Endothelial cell of umbilical vein (primary cell): ENCODE data around the gene AAR2. TPM values are rescaled to one million over a fixed set of nuclear protein-coding genes. Genes with fewer than 3 reads are reported as not detected.

Experiments used
- BruUV-seq: library from RNA; stranded (reverse); fragments of 400-500 nt; replicated peaks from 2 replicates; lab custom pipeline; 2021; lab: Mats Ljungman, UMichigan
- CTCF ChIA-PET: fragments of 300-600, 350-600 bp; sonication (Branson Sonifier 250); formaldehyde crosslinking; loops from one replicate; lab custom pipeline; 2021; ENCODE audit warnings: antibody characterized with exemption, inconsistent platforms; lab: Charles Lee
- POLR2A ChIA-PET: fragments of 300-600, 350-600 bp; sonication (Branson Sonifier 250); formaldehyde crosslinking; loops from one replicate; lab custom pipeline; 2021; ENCODE audit warnings: antibody characterized with exemption, inconsistent platforms; lab: Charles Lee
- DNase-seq: peaks from one replicate; pipeline ENCODE4 v3.0.0-alpha.2; 2011; ENCODE audit warnings: low read depth, low spot score
- FAIRE-seq: peaks from 2 replicates; lab custom pipeline; 2011; peaks lifted over from hg19 to GRCh38; lab: Jason Lieb, UNC
- H2AFZ ChIP-seq: 2 replicates; pipeline ENCODE4 v1.6.0; 2012; ENCODE audit warnings: low read depth, low read length, control low read depth, inconsistent platforms
- H3K27ac ChIP-seq: 2 replicates; pipeline ENCODE4 v1.5.1; 2011; ENCODE audit warnings: low read depth, mild to moderate bottlenecking, control low read depth, low read length, moderate library complexity; ENCODE audit not compliant: insufficient read depth
- H3K27me3 ChIP-seq, 2 experiments: 2 replicates each; pipeline versions ENCODE4 v1.6.0 to v1.6.1; 2011; ENCODE audit warnings: low read length in 2 of 2, mixed read lengths in 1 of 2; ENCODE audit not compliant: control insufficient read depth in 2 of 2, insufficient read depth in 2 of 2
- H3K36me3 ChIP-seq, 2 experiments: 2 replicates in 1 of 2; 3 replicates in 1 of 2; pipeline ENCODE4 v1.5.1; 2011; ENCODE audit warnings: low read length in 2 of 2, mild to moderate bottlenecking in 1 of 2, moderate library complexity in 1 of 2; ENCODE audit not compliant: control insufficient read depth in 2 of 2, insufficient read depth in 2 of 2; ENCODE audit errors: extremely low read depth in 1 of 2
- H3K4me1 ChIP-seq: 3 replicates; pipeline ENCODE4 v1.5.1; 2011; ENCODE audit warnings: mild to moderate bottlenecking, low read length; ENCODE audit not compliant: control insufficient read depth, insufficient read depth; ENCODE audit errors: extremely low read depth
- H3K4me2 ChIP-seq: 2 replicates; pipeline ENCODE4 v1.6.1; 2011; ENCODE audit warnings: low read length, control low read depth, mixed read lengths; ENCODE audit not compliant: insufficient read depth
- H3K4me3 ChIP-seq, 3 experiments: fragments of 200-600 bp in 1 of 3; sonication (generic), shearing (Covaris generic) in 1 of 3; replicated peaks in 1 of 3; 2 replicates each; pipeline ENCODE4 v1.5.1; 2011 to 2016; ENCODE audit warnings: control low read depth in 3 of 3, low read length in 3 of 3, mild to moderate bottlenecking in 2 of 3, inconsistent platforms in 1 of 3, low read depth in 1 of 3, moderate library complexity in 1 of 3; ENCODE audit not compliant: insufficient read depth in 1 of 3
- H3K79me2 ChIP-seq: 2 replicates; pipeline ENCODE4 v1.6.0; 2012; ENCODE audit warnings: low read length, inconsistent platforms; ENCODE audit not compliant: control insufficient read depth, insufficient read depth
- H3K9ac ChIP-seq: replicated peaks from 2 replicates; pipeline ENCODE3; 2011; ENCODE audit warnings: low read length, control low read depth; ENCODE audit not compliant: insufficient read depth; ENCODE audit errors: extremely low read depth
- H3K9me1 ChIP-seq: replicated peaks from 3 replicates; pipeline ENCODE4 v1.6.0; 2011; ENCODE audit warnings: mild to moderate bottlenecking, low read length; ENCODE audit not compliant: control insufficient read depth, insufficient read depth; ENCODE audit errors: extremely low read depth
- H3K9me3 ChIP-seq: replicated peaks from 2 replicates; pipeline ENCODE4 v1.5.1; 2012; ENCODE audit warnings: low read length, inconsistent platforms; ENCODE audit not compliant: control insufficient read depth, insufficient read depth
- H4K20me1 ChIP-seq: replicated peaks from 2 replicates; pipeline ENCODE3; 2011; ENCODE audit warnings: mild to moderate bottlenecking, low read length; ENCODE audit not compliant: control insufficient read depth, insufficient read depth; ENCODE audit errors: extremely low read depth
- EZH2 ChIP-seq: IDR thresholded peaks from 2 replicates; pipeline ENCODE4 v1.6.1; 2012; ENCODE audit warnings: borderline replicate concordance, low read depth, mild to moderate bottlenecking, moderate library complexity, low read length, inconsistent platforms; ENCODE audit not compliant: severe bottlenecking
- FOS ChIP-seq: IDR thresholded peaks from 2 replicates; pipeline ENCODE4 v1.6.1; 2011; ENCODE audit warnings: mild to moderate bottlenecking, low read length, moderate library complexity, borderline replicate concordance; ENCODE audit not compliant: insufficient read depth
- GATA2 ChIP-seq: IDR thresholded peaks from 2 replicates; pipeline ENCODE4 v1.7.0; 2011; ENCODE audit warnings: low read depth, mild to moderate bottlenecking, moderate library complexity, mixed read lengths, low read length; ENCODE audit not compliant: insufficient read length, insufficient read depth
- JUN ChIP-seq: IDR thresholded peaks from 2 replicates; pipeline ENCODE4 v1.6.1; 2011; ENCODE audit warnings: borderline replicate concordance, low read depth; ENCODE audit not compliant: insufficient read length, insufficient read depth
- MYC ChIP-seq: IDR thresholded peaks from one replicate; pipeline ENCODE4 v1.6.1; 2011; ENCODE audit warnings: mild to moderate bottlenecking, low read depth, low read length
- POLR2A ChIP-seq: IDR thresholded peaks from 2 replicates; pipeline ENCODE4 v1.6.1; 2012; ENCODE audit warnings: low read depth, mild to moderate bottlenecking, control low read depth, low read length
- POLR2AphosphoS5 ChIP-seq: IDR thresholded peaks from 2 replicates; pipeline ENCODE4 v1.6.1; 2012; ENCODE audit warnings: low read depth, mild to moderate bottlenecking, control low read depth, low read length, moderate library complexity; ENCODE audit not compliant: insufficient read depth
- dilution Hi-C: fragments of 300-500 bp; cut with MboI; formaldehyde crosslinking; loops from one replicate; pipeline ENCODE4 v1.15.0; 2019; ENCODE audit warnings: low sequenced_read_pairs; ENCODE audit not compliant: extremely low pct_ligation_motif_present
- intact Hi-C: fragments of 100-400 bp; cut with micrococcal nuclease; formaldehyde crosslinking; loops from one replicate; pipeline ENCODE4 v1.10.0; 2022
- polyA plus RNA-seq, 4 experiments: library from polyadenylated mRNA; depleted of rRNA in 3 of 4; stranded (reverse) in 3 of 4; unstranded in 1 of 4; fragments of >200 nt; gene quantifications; 2 replicates each; pipeline versions ENCODE4 v1.2.1 to v1.2.3, GENCODE V29; 2011 to 2012; ENCODE audit warnings: missing spikeins in 1 of 4
- total RNA-seq: library from RNA; stranded (reverse); gene quantifications from 2 replicates; pipeline ENCODE4 v1.2.3, GENCODE V29; 2021
- TF ChIP-seq, protein P1 (sequence below): IDR thresholded peaks from 2 replicates; pipeline ENCODE4 v1.6.1; 2011; ENCODE audit not compliant: insufficient read depth, insufficient read length
- TF ChIP-seq, protein P2 (sequence below), 2 donors: IDR thresholded peaks; 1 replicate in 1 of 2; 2 replicates in 1 of 2; pipeline ENCODE4 v1.5.1; 2011; ENCODE audit warnings: low read length in 2 of 2, mild to moderate bottlenecking in 2 of 2, moderate library complexity in 2 of 2, control low read depth in 1 of 2, inconsistent platforms in 1 of 2, low read depth in 1 of 2; ENCODE audit not compliant: insufficient read depth in 1 of 2; ENCODE audit errors: extremely low read depth in 1 of 2

Gene AAR2
- total and polyA plus RNA-seq, 2 donors (not counting 3 experiments of a cell fraction or from before 2014, with no cell fraction given) = 21.9 to 29.4 TPM

DNA sequence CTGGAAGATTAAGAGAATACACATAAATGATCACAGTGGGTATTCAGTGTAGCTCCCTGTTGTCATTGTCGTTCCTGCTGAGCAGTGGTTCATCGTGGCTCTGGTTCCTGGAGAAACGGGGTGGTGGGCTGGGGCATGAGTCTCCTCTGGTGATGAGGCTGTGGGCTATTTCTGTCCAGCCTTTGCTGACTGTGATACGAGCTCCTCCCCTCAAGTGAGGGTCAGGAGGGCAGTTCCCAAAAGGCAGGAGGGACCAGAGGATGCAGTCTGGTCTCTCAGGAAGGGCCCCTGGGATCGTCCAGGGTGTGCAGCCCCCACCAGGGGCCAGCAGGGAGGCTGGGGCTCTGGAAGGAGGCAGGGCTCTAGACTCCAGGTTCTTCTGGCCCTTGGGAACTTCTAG is 38.7 kb downstream of the AAR2 start:
- Histone ChIP-seq H3K9me3 (no peaks in the 10 kb centered on the region), H3K27me3 (peaks cover 0 to 3% of the 10 kb centered on the region in 2 experiments), H3K4me2 (no peak overlapping the region), H2AFZ (no peak overlapping the region), H3K9me1 (no peaks in the 10 kb centered on the region), H3K4me3 (no peak overlapping the region), H3K36me3 (no peaks in the 10 kb centered on the region), H3K27ac (no peak overlapping the region), H3K9ac (no peak overlapping the region), H3K79me2 (no peaks in the 10 kb centered on the region), H3K4me1 (no peaks in the 10 kb centered on the region), H4K20me1 (no peaks in the 10 kb centered on the region)
- dilution Hi-C loops (no loop called here), intact Hi-C loops (loop anchor here (10.0 kb wide), 1 partner anchor 120 kb away; no protein-coding TSS in a partner anchor)
- DNase-seq (no peak), FAIRE-seq (no peak)
- no peak for TF ChIP-seq FOS
- TF ChIP-seq POLR2A = no peak
- TF ChIP-seq, protein P1, sequence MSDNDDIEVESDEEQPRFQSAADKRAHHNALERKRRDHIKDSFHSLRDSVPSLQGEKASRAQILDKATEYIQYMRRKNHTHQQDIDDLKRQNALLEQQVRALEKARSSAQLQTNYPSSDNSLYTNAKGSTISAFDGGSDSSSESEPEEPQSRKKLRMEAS = no peak
- TF ChIP-seq, protein P2, sequence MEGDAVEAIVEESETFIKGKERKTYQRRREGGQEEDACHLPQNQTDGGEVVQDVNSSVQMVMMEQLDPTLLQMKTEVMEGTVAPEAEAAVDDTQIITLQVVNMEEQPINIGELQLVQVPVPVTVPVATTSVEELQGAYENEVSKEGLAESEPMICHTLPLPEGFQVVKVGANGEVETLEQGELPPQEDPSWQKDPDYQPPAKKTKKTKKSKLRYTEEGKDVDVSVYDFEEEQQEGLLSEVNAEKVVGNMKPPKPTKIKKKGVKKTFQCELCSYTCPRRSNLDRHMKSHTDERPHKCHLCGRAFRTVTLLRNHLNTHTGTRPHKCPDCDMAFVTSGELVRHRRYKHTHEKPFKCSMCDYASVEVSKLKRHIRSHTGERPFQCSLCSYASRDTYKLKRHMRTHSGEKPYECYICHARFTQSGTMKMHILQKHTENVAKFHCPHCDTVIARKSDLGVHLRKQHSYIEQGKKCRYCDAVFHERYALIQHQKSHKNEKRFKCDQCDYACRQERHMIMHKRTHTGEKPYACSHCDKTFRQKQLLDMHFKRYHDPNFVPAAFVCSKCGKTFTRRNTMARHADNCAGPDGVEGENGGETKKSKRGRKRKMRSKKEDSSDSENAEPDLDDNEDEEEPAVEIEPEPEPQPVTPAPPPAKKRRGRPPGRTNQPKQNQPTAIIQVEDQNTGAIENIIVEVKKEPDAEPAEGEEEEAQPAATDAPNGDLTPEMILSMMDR (IDR thresholded peaks at IDR 0.05; ENCODE audit: extremely low read depth in 1 of 2, insufficient read depth in 1 of 2, low read depth in 1 of 2, low read length in 2 of 2) = no peak
- no peak for TF ChIP-seq EZH2
- no peak for TF ChIP-seq JUN
- no peak for TF ChIP-seq POLR2AphosphoS5
- TF ChIP-seq MYC = no peak
- no peak for TF ChIP-seq GATA2
- CTCF ChIA-PET = interaction anchor here (2.1 kb wide), 1 partner anchor 164 kb away, joined by 8 read pairs; no protein-coding TSS in a partner anchor
- BruUV-seq = no TSS peak
- POLR2A ChIA-PET = no interaction called here
